Measurements from ENCODE around the gene DNAH14. TPM values are rescaled to one million over a fixed set of nuclear protein-coding genes. Genes with fewer than 3 reads are reported as not detected.

The DNAH14 gene
- polyA plus RNA-seq, 2 of the 4 experiments (the other 2 are of a cell fraction): 15.9 to 35.8 TPM

- H3K4me2 ChIP-seq: no peak overlapping the region
- no peak overlapping the region for H3K4me3 ChIP-seq
- DNase-seq (ENCODE audit: low read depth in 1 of 2, low spot score in 1 of 2): no peak
- TF ChIP-seq RAD21 (conservative IDR thresholded peaks at IDR 0.05 in 1 of 2, IDR thresholded peaks at IDR 0.05 in 1 of 2) (no peak), HES2 (IDR thresholded peaks at IDR 0.05) (no peak), BHLHE40 (IDR thresholded peaks at IDR 0.05; ENCODE audit: low read depth, low read length) (no peak), RARB (CRISPR knock-in tag; IDR thresholded peaks at IDR 0.05) (no peak)
- ATAC-seq: no peak
- no peaks in the 10 kb centered on the region for H3K4me1 ChIP-seq
- FAIRE-seq: no peak
- POLR2A ChIA-PET: no interaction called here
- CTCF ChIA-PET: no interaction called here
- no peaks in the 10 kb centered on the region for H3K9me3 ChIP-seq
- WGBS (ENCODE audit: missing lambda C conversion rate): 3% methylated on average over 3 of the region's 3 CpGs
- no peak overlapping the region for H3K27ac ChIP-seq
These were observed 417.7 kb downstream of the DNAH14 start for GRCh38 chr1:225347123-225347683.

GRCh38 chr1:225348400-225348799 is 418.9 kb downstream of the DNAH14 start:
- ChIA-PET POLR2A (no interaction called here), CTCF (interaction anchor here (0.6 kb wide), 1 partner anchor 10 kb away, joined by 3 read pairs; no protein-coding TSS in a partner anchor)
- Histone ChIP-seq H3K4me2 (no peak overlapping the region), H3K4me1 (no peaks in the 10 kb centered on the region), H3K9me3 (no peaks in the 10 kb centered on the region), H3K4me3 (no peak overlapping the region), H3K27ac (no peak overlapping the region)
- no peak for FAIRE-seq
- TF ChIP-seq CHD2 (IDR thresholded peaks at IDR 0.05; ENCODE audit: low read length, partially characterized antibody) (no peak), ZSCAN20 (CRISPR knock-in tag; IDR thresholded peaks at IDR 0.05) (no peak), JUNB (IDR thresholded peaks at IDR 0.05) (no peak), RCOR1 (IDR thresholded peaks at IDR 0.05; ENCODE audit: low read depth, low read length) (no peak), MYC (IDR thresholded peaks at IDR 0.05; ENCODE audit: borderline replicate concordance, low read length) (no peak), HES2 (IDR thresholded peaks at IDR 0.05) (no peak), CEBPB (IDR thresholded peaks at IDR 0.05) (no peak), TP53 (CRISPR knock-in tag; IDR thresholded peaks at IDR 0.05) (no peak), ZFP36 (IDR thresholded peaks at IDR 0.05; ENCODE audit: borderline replicate concordance, partially characterized antibody) (no peak)
- DNase-seq (ENCODE audit: low read depth in 1 of 2, low spot score in 1 of 2): no peak
- no peak for ATAC-seq

GRCh38 chr1:225349826-225350225 is 420.4 kb downstream of the DNAH14 start:
- ChIA-PET POLR2A (no interaction called here), CTCF (no interaction called here)
- H3K9me3 ChIP-seq: no peaks in the 10 kb centered on the region
- H3K4me2 ChIP-seq: no peak overlapping the region
- no peak overlapping the region for H3K27ac ChIP-seq
- no peak for ATAC-seq
- TF ChIP-seq MYC (IDR thresholded peaks at IDR 0.05; ENCODE audit: borderline replicate concordance, low read length): no peak
- no peak for TF ChIP-seq MAX (IDR thresholded peaks at IDR 0.05)
- no peak for TF ChIP-seq FOSL2 (IDR thresholded peaks at IDR 0.05)
- TF ChIP-seq FOSL2 (CRISPR knock-in tag; IDR thresholded peaks at IDR 0.05): no peak
- TF ChIP-seq HMGXB4 (CRISPR knock-in tag; IDR thresholded peaks at IDR 0.05; ENCODE audit: borderline replicate concordance): no peak
- no peak for TF ChIP-seq BCL3 (IDR thresholded peaks at IDR 0.05)
- no peak for TF ChIP-seq HOXB13 (CRISPR knock-in tag; IDR thresholded peaks at IDR 0.05; ENCODE audit: low read depth)
- TF ChIP-seq ESRRA (IDR thresholded peaks at IDR 0.05; ENCODE audit: borderline replicate concordance, low read length): no peak
- no peak for TF ChIP-seq ZC3H11A (IDR thresholded peaks at IDR 0.05)
- no peak for TF ChIP-seq EHF (CRISPR knock-in tag; IDR thresholded peaks at IDR 0.05)
- no peak for TF ChIP-seq CEBPB (IDR thresholded peaks at IDR 0.05)
- no peak for TF ChIP-seq ELK1 (IDR thresholded peaks at IDR 0.05; ENCODE audit: low read depth, low read length)
- no peak for TF ChIP-seq POLR2AphosphoS2 (conservative IDR thresholded peaks at IDR 0.05; ENCODE audit: low read length)
- no peak for TF ChIP-seq PHF8 (IDR thresholded peaks at IDR 0.05; ENCODE audit: borderline replicate concordance, low read depth)
- no peak for TF ChIP-seq EP300 (IDR thresholded peaks at IDR 0.05)
- no peak for TF ChIP-seq HOXB5 (CRISPR knock-in tag; IDR thresholded peaks at IDR 0.05)
- no peak for TF ChIP-seq NPAS2 (CRISPR knock-in tag; IDR thresholded peaks at IDR 0.05; ENCODE audit: borderline replicate concordance)
- TF ChIP-seq SMC3 (IDR thresholded peaks at IDR 0.05): no peak
- TF ChIP-seq RNF2 (IDR thresholded peaks at IDR 0.05; ENCODE audit: borderline replicate concordance, low read depth): no peak
- TF ChIP-seq KDM5A (IDR thresholded peaks at IDR 0.05): no peak
- no peak for TF ChIP-seq CHD2 (IDR thresholded peaks at IDR 0.05; ENCODE audit: low read length, partially characterized antibody)
- H3K4me3 ChIP-seq: no peak overlapping the region
- FAIRE-seq: peak; percentile 92
- H3K4me1 ChIP-seq: no peaks in the 10 kb centered on the region
- no peak for DNase-seq (ENCODE audit: low read depth in 1 of 2, low spot score in 1 of 2)
- WGBS (ENCODE audit: missing lambda C conversion rate): 25% methylated on average over 2 of the region's 2 CpGs

All from A549 (cell line).